ENCODE measurements around the gene WBP2NL.
"Not testable (repeated sequence)": the region's sequence is repeated elsewhere in the genome, so short reads cannot be mapped to it uniquely, and the experiment has no call there.

Gene WBP2NL, protein sequence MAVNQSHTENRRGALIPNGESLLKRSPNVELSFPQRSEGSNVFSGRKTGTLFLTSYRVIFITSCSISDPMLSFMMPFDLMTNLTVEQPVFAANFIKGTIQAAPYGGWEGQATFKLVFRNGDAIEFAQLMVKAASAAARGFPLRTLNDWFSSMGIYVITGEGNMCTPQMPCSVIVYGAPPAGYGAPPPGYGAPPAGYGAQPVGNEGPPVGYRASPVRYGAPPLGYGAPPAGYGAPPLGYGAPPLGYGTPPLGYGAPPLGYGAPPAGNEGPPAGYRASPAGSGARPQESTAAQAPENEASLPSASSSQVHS

DNA sequence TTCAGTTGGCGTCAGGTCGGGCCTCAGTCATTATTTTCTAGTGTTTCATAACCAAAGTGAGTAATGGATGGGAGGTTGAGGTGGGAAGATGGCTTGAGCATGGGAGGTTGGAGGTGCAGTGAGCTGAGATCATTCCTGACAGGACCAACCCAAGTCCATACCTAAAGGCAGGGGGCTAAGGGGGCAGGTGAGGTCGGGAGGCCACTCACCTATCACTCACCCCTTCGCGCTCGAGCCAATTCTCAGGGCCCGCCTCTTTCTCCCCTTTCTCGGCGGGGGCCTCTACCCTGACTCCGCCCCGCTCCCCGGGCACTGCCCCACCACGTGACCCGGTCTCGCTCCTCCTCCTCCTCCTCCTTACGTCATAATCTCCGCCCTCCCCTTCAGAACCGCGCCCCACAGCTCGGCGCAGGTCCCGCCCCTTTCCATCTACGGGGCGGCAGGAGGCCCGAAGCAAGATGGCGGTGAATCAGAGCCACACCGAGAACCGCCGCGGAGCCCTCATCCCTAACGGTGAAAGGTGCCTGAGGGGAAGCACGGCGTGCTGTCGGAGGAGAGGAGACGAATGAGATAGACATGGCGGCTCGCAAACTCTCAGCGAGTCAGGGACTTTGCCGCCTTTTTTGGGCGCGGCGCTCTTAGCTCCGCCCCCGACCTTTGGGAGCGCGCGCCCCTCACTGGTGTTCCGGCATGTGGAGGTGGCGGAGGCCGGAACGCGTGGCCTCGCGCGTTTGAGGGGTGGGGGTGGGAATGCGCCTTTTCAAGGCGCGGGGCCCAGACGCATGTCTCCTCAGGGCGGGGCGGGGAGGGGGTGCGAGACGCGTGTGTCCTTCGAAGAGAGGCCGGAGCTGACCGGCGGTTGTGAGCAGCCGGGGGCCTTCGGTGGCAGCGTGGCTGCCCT, at the start of gene WBP2NL:
Gene WBP2NL (plus strand): TSS at position 428 of the 901 bp plus-strand sequence. CDS start 31 bp downstream, at position 459.
- peak; percentile 98 for DNase-seq (ENCODE audit: low spot score)

DNA sequence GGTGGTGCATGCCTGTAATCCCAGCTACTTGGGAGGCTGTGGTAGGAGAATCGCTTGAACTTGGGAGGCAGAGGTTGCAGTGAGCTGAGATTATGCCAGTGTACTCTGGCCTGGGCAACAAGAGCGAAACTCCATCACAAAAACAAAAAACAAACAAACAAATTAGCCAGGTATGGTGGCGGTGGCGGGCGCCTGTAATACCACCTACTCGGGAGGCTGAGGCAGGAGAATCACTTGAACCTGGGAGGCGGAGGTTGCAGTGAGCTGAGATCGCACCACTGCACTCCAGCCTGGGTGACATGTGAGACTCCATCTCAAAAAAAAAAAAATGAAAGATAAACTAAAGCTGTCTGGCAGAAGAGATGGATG, 49.7 kb upstream of the WBP2NL start:
- not testable (repeated sequence) for DNase-seq (ENCODE audit: low spot score)

DNA sequence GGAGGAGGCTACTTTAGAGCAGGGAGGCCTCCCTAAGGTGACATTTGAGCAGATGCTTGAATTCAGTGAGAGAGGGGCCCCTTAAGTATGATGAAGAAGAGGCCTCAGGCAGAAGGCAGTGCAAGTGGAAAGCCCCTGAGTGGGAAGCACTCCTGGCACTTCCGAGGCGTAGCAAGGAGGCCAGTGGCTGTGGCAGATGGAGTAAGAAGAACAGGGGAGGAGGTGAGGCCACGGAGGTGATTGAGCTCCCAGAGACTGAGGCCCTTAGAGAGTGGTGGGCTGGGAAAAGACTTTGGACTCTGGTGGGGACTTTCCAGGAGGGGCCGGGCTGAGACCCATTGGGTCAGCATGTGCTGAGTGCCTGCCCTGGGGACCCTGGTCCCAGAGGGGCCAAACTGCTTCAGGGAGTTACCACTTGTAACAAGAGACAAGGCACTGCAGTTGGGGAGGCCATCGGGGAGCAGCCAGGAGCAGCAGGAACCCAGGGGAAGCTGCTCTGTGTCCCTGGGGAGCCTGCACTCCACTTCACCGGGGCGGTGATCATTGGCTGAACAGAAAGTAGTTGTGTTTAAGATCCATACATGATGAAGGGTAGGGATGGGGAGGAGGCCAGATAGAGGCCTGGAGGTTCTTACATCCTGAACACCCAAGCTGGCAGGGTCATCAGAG, 49.2 kb upstream of the WBP2NL start:
- DNase-seq (ENCODE audit: low spot score), result no peak

DNA sequence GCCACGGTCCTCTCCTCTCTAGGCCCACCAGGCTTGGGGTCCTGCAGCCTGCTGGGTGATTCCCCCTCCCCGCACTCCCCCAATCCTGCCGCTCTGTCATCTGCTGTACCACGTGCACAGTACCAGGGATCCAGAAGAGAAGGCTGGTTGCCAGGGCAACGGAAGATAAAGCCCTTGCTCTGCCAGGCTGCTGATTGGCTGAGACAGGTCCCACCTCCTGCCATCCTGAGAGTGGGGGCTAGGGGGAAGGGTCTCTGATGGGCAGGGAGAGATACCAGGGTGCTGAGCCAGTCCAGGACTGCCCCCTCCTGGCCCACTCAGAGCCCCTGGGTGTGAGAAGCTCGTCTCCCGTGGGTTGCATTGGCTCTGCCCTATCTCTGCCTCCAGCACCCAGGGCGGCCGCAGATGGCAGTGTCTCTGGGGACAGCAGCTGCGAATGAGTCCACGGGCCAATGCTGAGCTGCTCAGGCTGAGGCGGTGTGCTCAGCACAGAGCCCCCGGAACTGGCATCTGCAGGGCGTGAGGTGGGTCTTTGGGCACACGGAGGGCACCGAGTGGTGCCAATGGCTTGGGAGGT, 46.6 kb upstream of the WBP2NL start, which contains the start of gene SMIM45:
Gene SMIM45 (plus strand): TSS at position 253 of the 577 bp plus-strand sequence.
- DNase-seq (ENCODE audit: low spot score), result peak; percentile 73

DNA sequence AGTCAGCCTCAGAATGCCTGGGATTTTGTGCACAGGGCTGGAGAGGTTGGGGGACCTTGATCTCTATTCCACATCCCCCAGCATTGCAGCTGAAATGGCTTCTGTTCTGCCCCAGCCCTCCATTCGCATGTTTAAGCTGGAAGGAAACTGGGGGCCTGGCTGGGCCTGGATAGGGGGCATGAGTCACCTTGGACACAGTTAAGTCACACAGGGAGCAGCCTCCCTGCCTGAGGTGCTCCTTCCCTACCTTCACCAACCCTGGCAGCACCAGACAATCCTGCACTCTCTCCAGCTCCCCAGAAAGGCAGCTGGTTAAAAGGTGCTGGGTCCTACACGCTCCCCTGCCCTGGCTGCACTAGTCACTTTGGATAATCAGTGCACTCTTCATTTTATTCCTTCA, 45.9 kb upstream of the WBP2NL start:
- DNase-seq (ENCODE audit: low spot score), result no peak

DNA sequence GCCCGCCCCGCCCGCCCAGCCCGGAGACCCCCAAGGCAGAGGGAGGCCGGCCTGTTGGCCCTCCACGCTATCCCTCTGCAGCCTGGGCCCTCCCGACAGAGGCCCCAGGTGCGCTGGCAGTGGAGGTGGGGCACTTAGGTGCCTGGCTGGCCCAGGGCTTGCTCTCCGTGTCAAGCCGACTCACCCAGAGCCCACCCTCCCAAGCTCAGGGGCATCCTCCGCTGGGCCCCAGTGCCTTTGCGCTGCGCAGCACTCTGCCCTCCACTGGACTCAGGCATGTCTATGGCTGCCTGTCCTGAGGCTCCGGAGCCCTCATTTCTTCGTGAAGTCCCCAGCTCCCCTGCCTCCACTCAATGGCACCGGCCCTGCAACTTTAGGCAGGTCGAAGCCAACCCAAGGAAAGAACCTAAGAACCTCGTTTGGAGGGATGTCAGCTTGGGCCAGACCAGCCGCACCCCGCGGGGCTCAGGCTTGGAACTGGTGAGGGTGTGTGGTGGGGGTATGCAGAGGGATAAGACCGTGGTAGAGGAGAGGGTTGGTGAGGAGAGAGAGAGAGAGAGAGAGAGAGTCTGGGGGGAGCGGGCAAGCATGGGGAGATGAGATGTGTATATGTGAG, 40.5 kb upstream of the WBP2NL start:
- DNase-seq (ENCODE audit: low spot score), result no peak

DNA sequence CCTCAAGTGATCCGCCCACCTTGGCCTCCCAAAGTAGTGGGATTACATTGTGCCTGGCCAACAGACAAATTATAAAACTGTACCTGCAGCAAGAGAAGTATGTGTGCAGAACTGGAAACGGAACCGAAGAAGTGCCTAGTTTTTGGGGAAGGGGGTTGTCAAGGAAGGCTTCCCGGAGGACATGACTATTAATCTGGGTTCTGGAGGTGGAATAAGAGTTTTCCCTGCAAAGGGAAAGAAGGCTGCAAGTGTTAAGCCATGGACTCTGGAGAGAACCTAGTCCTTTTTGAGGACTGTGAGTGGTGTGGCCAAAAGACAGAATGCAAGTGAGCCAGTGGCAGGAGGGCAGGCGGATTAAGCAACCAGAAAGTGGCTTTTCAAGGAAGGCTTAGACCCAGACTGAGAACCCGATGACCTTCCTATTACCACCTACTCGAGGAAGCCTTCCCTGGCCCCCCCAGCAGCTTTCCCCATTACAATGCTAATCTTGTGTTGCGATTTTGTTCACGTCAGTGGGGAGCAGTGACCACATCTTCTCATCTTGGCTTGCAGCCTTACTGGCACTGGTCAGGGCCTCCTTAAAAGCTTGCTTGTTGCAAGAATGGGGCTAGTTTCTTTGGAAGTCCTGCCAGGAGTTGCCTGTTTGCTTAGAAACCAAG, 35.0 kb upstream of the WBP2NL start:
- DNase-seq (ENCODE audit: low spot score), result no peak

DNA sequence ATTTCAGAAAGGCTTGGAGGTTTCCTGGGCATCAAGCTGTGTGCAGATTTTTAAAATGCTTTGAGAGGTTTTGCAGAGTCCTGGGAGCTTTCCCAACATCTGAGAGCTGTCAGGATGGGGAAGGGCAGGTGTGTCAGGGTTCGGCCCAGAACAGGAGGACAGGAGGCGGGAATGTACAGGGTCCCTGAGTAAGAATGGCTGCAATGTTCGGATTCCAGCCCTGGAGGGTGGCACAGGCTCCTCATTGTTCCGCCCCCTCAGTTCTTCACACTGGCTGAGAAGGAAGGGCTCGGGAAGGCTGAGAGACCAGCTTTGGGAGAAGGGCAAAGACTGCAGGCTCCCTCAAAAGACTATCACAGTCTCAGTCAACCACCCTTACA, 34.5 kb upstream of the WBP2NL start:
- no peak for DNase-seq (ENCODE audit: low spot score)

DNA sequence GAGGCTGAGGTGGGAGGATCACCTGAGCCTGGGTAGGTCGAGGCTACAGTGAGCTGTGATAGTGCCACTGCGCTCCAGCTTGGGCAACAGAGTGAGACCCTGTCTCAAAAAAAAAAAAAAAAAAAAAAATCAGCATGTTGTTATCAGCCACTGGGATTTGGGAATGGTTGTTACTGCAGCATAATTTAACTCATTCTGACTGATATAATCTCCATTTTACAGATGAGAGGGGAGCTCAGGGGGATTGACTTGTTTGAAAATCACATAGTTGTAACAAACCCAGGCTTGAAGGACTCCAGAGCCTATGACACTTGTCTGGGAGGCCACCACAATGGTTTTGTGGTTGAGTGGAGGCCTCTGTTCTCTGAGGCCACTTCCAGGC, 32.4 kb upstream of the WBP2NL start:
- DNase-seq (ENCODE audit: low spot score), result no peak

DNA sequence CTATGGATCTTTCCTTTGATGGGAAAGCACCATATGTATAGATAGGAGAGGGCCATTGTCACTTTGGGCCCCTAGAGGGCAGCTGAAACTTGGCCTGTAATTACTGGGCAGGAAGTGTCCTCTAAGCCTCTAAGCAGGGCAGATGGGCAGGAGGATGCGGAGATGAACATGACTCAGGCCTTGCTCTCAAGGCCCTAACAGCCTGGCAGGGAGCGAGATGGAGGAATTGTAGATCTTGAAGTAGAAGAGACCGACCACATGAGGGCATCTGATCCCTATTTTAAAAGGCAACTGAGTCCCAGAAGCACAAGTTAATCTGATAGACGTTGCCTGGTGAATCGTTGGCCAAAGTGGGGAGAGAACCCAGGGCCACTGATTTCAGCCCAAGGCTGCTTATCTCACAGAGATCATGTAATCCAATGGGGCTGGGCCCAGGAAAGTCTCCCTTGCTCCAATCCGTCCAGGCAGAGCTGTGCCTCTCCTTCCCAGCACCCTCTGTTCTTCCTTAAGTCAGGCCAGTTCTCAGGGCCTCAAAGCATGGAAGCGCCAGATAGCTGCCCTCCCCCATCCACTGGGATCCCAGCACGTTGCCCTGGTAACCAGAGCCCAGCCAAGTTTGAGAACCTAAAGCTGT, 31.9 kb upstream of the WBP2NL start:
- no peak for DNase-seq (ENCODE audit: low spot score)

DNA sequence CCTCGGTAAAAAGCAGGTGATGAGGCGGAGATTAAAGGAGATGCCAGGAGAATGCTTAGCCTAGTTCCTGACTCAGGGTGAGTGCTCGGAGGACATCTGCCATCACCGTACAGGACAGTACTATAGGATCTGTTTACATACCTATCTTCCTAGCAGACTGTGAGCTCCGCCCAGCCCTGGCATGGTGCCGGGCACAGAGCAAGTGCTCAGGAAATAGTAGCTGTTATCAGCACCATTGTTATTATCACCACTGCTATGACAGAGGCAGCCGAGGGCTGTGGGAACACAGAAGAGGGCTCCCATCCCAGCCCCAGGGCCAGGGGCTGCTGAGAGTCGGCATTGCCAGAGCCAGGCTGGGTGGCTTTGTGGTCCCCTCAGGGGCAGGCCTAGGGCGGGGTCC, 30.0 kb upstream of the WBP2NL start:
- no peak for DNase-seq (ENCODE audit: low spot score)

DNA sequence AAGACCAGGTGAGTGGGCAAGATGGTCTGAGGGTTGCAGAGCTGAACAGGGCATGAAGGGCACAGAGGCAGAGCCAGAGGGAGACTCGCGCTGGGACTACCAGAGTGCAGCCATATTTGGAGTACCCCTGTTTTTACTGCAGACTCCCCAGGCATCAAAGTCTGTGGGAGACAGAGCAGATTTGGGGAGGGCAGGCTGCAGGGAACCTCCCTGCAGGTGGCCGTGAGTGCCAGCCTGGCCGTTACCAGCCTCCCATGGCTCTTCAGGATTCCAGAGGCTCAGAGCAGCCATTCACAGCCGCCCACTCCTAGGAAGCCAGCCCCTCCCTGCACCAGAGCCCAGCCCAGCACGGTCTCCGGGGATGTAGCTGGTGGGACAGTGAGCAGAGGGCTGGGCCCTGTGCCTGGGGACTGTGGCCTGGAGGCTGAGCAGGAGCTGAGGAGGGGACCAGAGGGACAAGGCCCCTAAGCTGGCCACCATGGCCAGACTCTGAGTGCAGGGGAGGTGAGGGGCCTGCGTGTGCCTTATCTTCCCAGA, 29.4 kb upstream of the WBP2NL start, which contains the start of gene SEPTIN3:
Gene SEPTIN3 (plus strand): TSS at position 334 of the 537 bp plus-strand sequence. CDS start 2,050 bp downstream, outside the sequence.
- DNase-seq (ENCODE audit: low spot score), result no peak

DNA sequence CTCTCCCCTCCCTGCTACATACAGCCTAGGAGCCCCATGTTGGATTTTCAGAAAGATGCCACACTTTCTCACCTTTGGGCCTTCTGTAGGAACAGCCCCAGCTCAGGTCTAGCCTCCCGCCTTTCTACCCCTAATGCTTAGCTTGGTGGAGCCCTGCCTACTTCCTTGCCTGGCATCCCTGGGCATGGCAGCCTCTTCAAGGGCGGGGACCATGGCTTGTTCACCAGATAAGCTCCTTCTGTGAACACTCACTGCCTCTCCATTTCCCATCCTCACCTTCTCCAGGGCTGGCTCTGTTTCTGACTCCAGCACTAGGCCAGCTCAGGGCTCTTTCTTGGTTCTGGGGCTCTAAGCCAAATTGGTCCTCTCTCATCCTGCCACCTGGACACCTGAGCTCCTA, 28.0 kb upstream of the WBP2NL start:
- DNase-seq (ENCODE audit: low spot score), result no peak

DNA sequence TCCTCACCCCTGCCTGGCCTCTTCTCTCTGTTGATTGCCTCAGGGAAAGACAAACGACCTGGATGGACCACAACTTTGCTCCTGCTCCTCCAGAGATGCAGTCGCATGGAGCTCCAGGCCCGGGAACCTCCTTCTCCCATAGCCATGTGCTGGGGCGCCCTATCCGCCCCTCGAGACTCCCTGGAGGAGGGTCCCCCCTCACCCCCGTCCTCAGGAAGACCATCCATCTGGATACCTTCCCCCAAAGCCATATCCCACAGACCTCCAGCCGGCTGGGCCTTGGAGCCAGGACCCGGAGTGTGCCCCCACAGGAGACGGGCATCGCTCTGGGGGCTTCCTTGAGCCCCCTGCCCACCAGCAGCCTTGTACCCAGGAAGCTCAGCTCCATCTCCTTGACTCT, 27.2 kb upstream of the WBP2NL start:
- DNase-seq (ENCODE audit: low spot score), result no peak

DNA sequence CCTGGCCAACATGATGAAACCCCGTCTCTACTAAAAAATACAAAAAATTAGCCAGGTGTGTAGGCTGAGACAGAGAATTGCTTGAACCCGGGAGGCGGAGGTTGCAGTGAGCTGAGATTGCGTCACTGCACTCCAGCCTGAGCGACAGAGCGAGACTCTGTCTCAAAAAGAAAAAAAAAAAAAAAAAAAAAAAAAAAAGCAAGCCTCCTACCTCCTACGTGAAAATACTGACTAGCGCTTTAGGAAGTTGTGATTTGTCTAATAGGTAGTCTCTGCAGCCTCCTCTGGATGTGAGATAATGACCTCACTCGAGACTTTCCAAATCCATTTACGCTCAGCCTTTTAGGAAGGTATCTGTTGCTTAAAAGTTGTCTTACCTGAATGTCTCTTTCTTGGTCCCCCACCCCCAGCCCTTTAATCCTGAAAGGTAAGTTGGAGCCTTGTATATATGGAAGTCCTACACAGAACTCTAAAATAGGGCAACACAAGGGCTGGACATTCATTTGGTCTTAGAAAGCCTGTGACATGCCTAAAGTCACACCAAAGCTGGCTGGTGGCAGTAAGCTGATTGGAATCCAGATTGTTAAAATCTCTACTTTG, 23.8 kb upstream of the WBP2NL start:
- DNase-seq (ENCODE audit: low spot score), result no peak

DNA sequence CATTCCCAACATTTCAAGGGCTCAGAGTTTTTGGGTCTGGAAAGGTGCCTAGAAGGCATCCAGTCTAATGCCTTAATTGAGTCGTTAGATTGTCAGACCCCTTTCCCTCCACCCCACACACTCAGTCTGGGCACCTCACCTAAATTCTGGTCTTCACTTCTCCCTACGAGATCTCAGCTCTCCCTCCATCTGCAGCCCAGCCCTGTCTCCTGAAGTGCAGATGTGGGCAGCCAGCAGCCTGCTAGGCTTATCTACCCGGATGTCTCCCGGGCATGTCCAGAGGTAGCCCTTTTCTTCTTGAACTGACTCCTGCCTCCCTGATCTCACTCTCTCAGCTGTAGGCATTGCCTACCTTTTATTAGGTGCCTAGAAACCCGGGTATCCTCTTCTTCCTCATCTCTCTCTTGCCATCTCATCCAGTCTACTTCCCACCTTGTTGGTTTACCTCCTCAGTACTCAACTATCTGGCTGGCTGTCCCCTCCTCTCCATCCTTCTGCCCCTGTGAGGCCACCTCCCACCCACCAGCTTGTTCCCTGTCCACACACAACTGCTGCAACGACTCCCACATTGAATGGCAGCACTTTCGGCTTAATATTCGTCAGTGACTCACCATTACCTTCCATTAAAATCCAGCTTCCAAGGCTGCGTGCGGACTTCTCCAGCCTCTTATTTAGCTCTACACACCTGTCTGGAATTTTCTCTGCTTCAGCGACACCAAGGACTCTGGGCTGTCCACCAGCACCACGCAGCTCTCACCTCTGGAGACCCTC, 23.1 kb upstream of the WBP2NL start:
- no peak for DNase-seq (ENCODE audit: low spot score)

DNA sequence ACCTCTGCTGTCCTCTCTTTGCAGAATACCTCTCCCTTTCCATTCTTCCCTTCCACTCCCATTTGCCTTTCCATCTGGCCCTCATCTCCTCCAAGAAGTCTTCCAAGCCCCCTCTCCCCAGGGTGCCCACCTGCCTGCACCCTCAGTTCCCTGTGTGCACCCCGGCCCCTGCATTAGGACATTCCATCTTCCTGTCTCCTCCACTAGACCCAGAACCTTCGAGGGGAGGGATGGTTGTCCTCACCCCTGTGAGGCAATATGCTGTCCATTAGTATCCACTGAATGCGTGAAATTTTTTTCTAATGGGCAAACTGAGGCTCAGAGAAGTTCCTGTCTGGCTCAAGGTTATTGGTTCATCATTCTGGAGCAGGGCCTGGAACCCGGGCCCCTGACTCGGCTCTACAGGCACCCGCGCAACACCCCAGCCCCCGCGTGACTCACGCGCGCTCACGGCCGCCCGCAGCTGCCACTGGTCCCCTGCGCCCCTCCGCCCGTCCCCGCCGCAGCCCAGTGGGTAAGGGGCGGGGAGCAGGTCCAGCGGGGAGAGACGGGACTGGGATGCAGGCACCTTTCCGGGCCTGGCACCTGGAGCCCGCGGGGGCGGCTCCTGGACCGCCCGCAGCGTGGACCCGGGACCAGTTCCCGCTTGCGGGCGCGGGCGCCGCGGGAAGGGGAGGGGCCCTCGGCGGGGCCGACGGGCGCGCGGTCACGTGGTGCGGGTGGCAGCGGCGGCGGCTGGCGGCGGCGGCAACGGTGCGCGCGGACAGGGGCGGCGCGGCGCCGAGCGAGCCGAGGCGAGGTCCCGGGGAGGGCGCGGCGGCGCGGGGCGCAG, 22.3 kb upstream of the WBP2NL start:
- DNase-seq (ENCODE audit: low spot score), result peak; percentile 76

DNA sequence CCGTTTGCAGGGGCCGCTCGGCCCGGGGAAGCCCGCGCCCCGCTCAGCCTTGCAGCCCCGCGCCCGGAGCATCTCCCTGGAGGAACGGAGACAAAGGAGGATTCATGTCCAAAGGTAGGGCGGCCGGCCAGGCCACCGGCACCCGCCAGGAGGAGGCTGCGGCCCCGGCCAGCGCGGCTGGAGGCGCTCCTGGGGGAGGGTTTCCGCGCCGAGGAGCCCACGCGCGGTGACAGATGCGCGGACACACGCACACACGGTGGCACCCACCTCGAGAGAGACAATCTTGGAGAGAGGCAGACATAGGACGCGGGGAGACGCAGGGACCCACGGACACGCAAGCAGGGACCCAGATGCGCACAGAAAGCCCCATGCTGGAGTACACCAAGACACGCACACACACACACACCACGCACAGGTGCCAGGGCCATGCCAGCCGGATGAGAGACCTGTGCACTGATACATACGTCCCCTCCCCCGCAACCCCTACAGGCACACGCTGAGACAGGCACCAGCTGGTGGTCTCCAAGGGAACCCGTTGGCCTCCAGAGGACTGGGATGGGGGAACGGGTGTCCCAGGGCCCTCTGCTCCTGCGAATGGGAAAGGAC, 21.5 kb upstream of the WBP2NL start:
- DNase-seq (ENCODE audit: low spot score), result no peak
